ENCODE measurements around the gene ZNF705A.
"Not testable (repeated sequence)": the region's sequence is repeated elsewhere in the genome, so short reads cannot be mapped to it uniquely, and the experiment has no call there.

Gene ZNF705A

DNA sequence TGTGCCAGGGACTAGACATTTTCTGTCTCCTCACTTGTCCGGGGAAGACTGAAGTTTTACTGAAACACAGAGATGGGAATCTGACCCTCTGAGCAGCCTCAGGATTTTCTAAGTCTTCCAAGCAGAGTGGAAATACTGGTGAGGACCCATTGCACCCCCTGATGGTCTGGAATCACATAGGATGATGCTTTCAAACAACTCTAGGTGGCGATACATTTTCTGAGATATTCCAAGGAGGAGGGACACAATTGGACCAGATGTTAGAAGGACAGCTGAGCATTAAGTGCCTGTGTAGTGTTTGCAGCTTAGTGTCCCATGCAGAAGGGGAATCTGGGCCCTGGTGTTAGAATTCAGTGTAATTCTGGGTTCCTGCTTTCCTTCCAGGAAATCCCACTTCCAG lies 31.3 kb downstream of the ZNF705A start:
- DNase-seq: not testable (repeated sequence)

GRCh38 chr12:8197685-8198308 lies 41.0 kb downstream of the ZNF705A start:
- not testable (repeated sequence) for DNase-seq

GRCh38 chr12:8218711-8219382 lies 62.0 kb downstream of the ZNF705A start:
- DNase-seq: not testable (repeated sequence)

GRCh38 chr12:8221375-8221774 lies 64.6 kb downstream of the ZNF705A start:
- DNase-seq: not testable (repeated sequence)

DNA sequence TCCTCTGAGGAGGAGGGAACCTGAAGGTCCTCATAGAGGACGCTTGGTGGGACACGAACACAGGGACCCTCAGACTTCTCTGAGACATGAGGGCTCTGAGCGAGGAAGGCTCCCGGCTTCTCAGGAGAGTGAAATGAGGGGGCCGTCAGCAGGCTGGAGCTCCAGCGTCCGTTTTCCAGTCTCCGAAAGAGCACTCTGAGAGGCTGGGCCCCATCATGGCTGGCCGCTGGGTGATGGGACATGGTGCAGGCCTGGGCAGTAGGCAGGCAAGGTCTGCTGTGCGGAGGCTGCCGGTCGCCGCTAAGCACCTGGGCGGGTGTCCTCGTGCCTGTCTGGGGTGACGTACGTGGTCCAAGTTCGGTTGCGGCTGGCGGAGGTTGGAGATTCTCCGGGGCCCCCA lies 65.0 kb downstream of the ZNF705A start:
- not testable (repeated sequence) for DNase-seq

GRCh38 chr12:8222303-8222702 lies 65.5 kb downstream of the ZNF705A start:
- not testable (repeated sequence) for DNase-seq

DNA sequence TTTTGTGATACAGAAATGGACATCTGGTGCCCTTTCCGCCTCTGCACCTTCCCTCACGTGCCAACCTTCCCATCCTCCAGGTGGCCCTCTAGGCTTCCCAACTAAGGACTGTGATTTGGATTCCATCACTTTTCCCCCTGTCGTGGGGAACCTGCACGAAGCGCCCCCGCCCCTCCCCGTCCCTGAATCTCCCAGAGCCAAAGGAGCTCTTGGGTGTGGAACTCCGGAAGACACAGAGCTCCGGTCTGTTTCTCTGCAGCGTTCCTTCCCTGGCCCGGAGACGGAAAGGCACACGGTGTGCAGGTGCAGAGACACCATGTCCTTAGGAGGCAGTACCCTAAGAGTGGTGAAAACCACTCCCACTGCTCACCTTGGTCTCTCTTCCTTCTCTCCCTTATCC lies 66.8 kb downstream of the ZNF705A start:
- not testable (repeated sequence) for DNase-seq

GRCh38 chr12:8224782-8225181 lies 68.0 kb downstream of the ZNF705A start:
- DNase-seq: not testable (repeated sequence)

DNA sequence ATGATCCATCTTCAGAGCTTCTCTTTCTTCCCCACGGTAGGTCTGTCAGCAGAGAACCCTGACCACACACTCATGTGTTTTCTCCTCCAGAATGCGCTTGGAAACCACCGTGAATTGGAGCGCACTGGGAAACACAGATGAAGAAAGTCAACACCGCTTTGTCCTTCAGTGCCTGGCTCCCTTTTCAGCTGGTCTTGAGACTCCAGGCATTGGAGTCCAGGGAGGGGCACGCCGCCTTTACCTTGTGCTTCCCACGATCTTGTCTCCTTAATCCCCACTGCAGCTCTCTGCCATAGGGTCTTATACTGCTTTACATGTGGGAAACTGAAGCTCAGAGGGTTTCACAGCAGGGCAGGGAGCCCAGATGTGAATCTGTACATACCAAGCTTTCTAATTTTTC lies 69.5 kb downstream of the ZNF705A start:
- DNase-seq: no peak

DNA sequence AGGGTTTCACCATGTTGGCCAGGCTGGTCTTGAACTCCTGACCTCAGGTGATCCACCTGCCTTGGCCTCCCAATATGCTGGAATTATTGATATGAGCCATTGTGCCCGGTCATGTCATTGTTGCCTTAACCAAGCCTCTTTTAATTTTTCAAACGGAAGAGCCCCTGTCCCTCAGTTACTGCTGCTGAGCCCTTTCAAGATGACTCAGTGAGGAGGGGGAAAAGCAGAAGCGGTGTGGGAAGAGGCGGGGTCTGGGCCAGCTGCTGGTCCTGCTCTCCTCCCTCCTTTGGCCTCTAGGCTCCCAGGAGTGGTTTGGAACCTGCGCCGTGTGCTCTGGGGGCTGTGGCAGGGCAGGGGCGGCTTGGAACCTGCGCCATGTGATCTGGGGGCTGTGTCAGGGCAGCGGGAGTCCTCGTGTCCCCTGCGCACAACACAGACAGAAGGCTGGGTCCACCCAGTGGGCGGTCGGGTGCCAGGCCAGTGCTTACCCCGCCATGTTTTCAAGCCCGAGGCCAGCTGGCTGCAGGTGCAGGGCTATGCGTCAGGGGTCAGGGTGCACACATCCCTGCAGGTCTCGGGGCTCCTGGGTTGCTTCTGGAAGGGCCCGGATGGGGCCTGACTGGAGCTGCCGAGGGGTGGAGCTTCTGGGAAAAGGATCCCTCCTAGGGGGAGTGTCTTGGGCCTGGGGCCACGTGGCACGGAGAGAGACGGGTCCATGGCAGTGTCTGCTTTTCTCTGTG lies 70.3 kb downstream of the ZNF705A start, which contains the start of gene FAM90A1:
Gene FAM90A1 (minus strand): TSS at position 627 of the 740 bp plus-strand sequence. CDS start 2,786 bp downstream, outside the sequence.
- DNase-seq: not testable (repeated sequence)

DNA sequence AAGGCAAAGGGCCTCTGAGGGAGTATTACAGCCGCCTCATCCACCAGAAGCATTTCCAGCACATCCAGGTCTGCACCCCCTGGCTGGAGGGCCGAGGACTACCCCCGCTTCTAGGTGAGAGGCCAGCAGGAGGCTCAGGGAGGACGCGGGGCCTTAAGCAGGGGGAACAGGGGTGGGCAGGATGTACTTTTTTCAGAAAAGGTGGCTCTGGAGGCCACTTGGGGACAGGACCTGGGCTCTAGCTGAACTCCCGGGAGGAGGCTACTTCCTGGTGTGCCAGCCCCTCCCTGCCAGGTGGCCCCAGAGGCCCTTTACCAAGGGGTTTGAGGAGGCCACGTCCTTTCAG lies 70.9 kb downstream of the ZNF705A start:
- DNase-seq: not testable (repeated sequence)

DNA sequence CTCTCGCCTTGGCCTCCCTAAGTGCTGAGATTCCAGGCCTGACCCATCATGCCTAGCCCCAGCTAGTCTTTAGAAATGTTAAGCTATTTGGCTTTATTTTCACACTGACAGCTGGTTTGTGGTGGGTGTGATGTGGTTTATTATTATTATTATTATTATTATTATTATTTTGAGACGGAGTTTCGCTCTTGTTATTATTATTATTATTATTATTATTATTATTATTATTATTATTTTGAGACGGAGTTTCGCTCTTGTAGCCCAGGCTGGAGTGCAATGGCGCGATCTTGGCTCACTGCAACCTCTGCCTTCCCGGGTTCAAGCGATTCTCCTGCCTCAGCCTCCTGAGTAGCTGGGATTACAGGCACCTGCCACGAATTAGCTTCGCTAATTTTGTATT lies 71.8 kb downstream of the ZNF705A start:
- not testable (repeated sequence) for DNase-seq

- not testable (repeated sequence) for DNase-seq
Measured at GRCh38 chr12:8229486-8229885, 72.7 kb downstream of the ZNF705A start.

All from stimulated activated CD4-positive, alpha-beta T cell treated with anti-CD3 and anti-CD28 coated beads, Interleukin-4, amount 100 ng/mL, for 4 hours (primary cell).